Activated naive CD4-positive, alpha-beta T cell treated with anti-CD3 and anti-CD28 coated beads, Interleukin-2, amount 50 U/mL, for 24 hours (primary cell): ENCODE results near the gene A2M.

Experiments
- H3K27ac Mint-ChIP-seq: one replicate; pipeline ENCODE4 v1.8.0; 2021; ENCODE audit warnings: mild to moderate bottlenecking, mixed read lengths
- H3K27me3 Mint-ChIP-seq: one replicate; pipeline ENCODE4 v1.8.0; 2021; ENCODE audit warnings: mixed read lengths
- H3K36me3 Mint-ChIP-seq: one replicate; pipeline ENCODE4 v1.8.0; 2021; ENCODE audit warnings: mixed read lengths
- H3K4me1 Mint-ChIP-seq: one replicate; pipeline ENCODE4 v1.8.0; 2021; ENCODE audit warnings: mixed read lengths
- H3K4me3 Mint-ChIP-seq: one replicate; pipeline ENCODE4 v1.8.0; 2021; ENCODE audit warnings: mild to moderate bottlenecking, mixed read lengths
- H3K9me3 Mint-ChIP-seq: one replicate; pipeline ENCODE4 v1.8.0; 2021; ENCODE audit warnings: mixed read lengths

The A2M gene

GRCh38 chr12:9027161-9028059, 88.3 kb downstream of the A2M start:
- Mint-ChIP-seq H3K4me3 (peak overlapping the region; percentile 41), H3K27me3 (no peaks in the 10 kb centered on the region), H3K36me3 (peaks cover 12% of the 10 kb centered on the region), H3K9me3 (no peaks in the 10 kb centered on the region), H3K4me1 (peaks cover 58% of the 10 kb centered on the region), H3K27ac (peak overlapping the region; percentile 98)

- no peaks in the 10 kb centered on the region for H3K27me3 Mint-ChIP-seq
- peaks cover 6% of the 10 kb centered on the region for H3K9me3 Mint-ChIP-seq
- H3K27ac Mint-ChIP-seq, result no peak overlapping the region
- H3K36me3 Mint-ChIP-seq, result peaks cover 20% of the 10 kb centered on the region
- H3K4me1 Mint-ChIP-seq, result peaks cover 46% of the 10 kb centered on the region
- no peak overlapping the region for H3K4me3 Mint-ChIP-seq
Measured at GRCh38 chr12:9024512-9024911, 91.2 kb downstream of the A2M start.

GRCh38 chr12:9022592-9022991, 93.1 kb downstream of the A2M start:
- peaks cover 6% of the 10 kb centered on the region for H3K9me3 Mint-ChIP-seq
- peaks cover 21% of the 10 kb centered on the region for H3K36me3 Mint-ChIP-seq
- no peak overlapping the region for H3K4me3 Mint-ChIP-seq
- peak overlapping the region; percentile 85 for H3K27ac Mint-ChIP-seq
- peaks cover 51% of the 10 kb centered on the region for H3K4me1 Mint-ChIP-seq
- H3K27me3 Mint-ChIP-seq, result no peaks in the 10 kb centered on the region
